Measurements from ENCODE around the gene GSE1. TPM values are rescaled to one million over a fixed set of nuclear protein-coding genes. Genes with fewer than 3 reads are reported as not detected.
A peak's percentile ranks its signal among the peaks of the same experiment; 100 is the strongest.

Gene GSE1
- total and polyA plus RNA-seq, 9 of the 15 experiments (the other 6 are each of a cell fraction or from before 2014, with no cell fraction given) = 12.2 to 244 (median 57.9) TPM

GRCh38 chr16:85567935-85568334, 45.2 kb upstream of the GSE1 start (continued):
- TF ChIP-seq ARID4B (CRISPR knock-in tag; IDR thresholded peaks at IDR 0.05) (0 out of 2 replicates have a peak, but pooled peaks have one; percentile 6), CREB5 (CRISPR knock-in tag; IDR thresholded peaks at IDR 0.05) (no peak), ZNF644 (tag; IDR thresholded peaks at IDR 0.05; ENCODE audit: low read depth) (no peak), ZBTB26 (CRISPR knock-in tag; IDR thresholded peaks at IDR 0.05) (no peak), GABPB2 (CRISPR knock-in tag; conservative IDR thresholded peaks at IDR 0.05) (no peak), ZEB2 (IDR thresholded peaks at IDR 0.05) (no peak), BCOR (IDR thresholded peaks at IDR 0.05) (no peak), ZNF436 (CRISPR knock-in tag; IDR thresholded peaks at IDR 0.05) (no peak), NR1H2 (CRISPR knock-in tag; IDR thresholded peaks at IDR 0.05) (peak; percentile 73; the same call in 1 of the 2 replicates), NR4A1 (CRISPR knock-in tag; IDR thresholded peaks at IDR 0.05) (no peak), NR4A1 (tag; IDR thresholded peaks at IDR 0.05) (no peak), IRF2 (CRISPR knock-in tag; IDR thresholded peaks at IDR 0.05) (no peak), REST (IDR thresholded peaks at IDR 0.05; ENCODE audit: borderline replicate concordance) (no peak), REST (CRISPR knock-in tag; IDR thresholded peaks at IDR 0.05; ENCODE audit: low read depth) (no peak), RHOXF2B (CRISPR knock-in tag; conservative IDR thresholded peaks at IDR 0.05) (0 out of 2 replicates have a peak, but pooled peaks have one; percentile 56)
